SH-SY5Y (cell line): ENCODE results near the gene KIF14.

Source experiments
- GATA2 ChIP-seq: IDR thresholded peaks from 2 replicates; pipeline ENCODE4 v1.6.1; 2011; ENCODE audit warnings: mild to moderate bottlenecking, low read depth, low read length
- GATA3 ChIP-seq: IDR thresholded peaks from 2 replicates; pipeline ENCODE4 v1.6.1; 2011; ENCODE audit warnings: low read depth, mild to moderate bottlenecking, low read length, moderate library complexity

DNA sequence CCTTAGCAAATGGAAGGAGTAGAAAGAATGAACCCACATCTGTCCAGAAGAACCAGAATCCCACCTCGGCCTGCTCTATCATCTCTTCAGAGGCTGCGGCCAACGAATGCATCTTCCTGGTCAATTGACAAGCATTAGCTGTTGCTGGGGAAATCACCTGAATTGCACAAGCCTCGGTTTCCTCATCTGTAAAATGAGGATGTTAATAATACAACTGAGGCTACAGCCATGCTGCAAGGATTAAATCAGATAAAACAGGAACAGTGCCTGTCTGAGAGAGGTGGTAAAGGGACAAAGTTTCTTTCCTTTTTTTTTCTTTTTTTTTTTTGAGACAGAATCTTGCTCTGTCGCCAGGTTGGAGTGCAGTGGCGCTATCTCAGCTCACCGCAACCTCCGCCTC is 99.8 kb downstream of the KIF14 start:
- TF ChIP-seq GATA2 (no peak), GATA3 (no peak)
